H1 (cell line): ENCODE data around the gene ST6GALNAC3.

ENCODE experiments used
- ASH2L ChIP-seq: fragments of 200-600, 300-600 bp; sonication (generic); IDR thresholded peaks from one replicate; pipeline ENCODE4 v1.7.1; 2017; ENCODE audit warnings: low read length
- ATF2 ChIP-seq: IDR thresholded peaks from 2 replicates; pipeline ENCODE4 v1.6.1; 2012; ENCODE audit warnings: low read length, inconsistent platforms
- CTCF ChIP-seq, 3 experiments: IDR thresholded peaks; 1 replicate in 2 of 3; 2 replicates in 1 of 3; pipeline versions ENCODE4 v1.5.1 to v1.6.1; 2011; ENCODE audit warnings: low read length in 3 of 3, mild to moderate bottlenecking in 3 of 3, inconsistent platforms in 2 of 3, low read depth in 1 of 3, moderate library complexity in 1 of 3; ENCODE audit not compliant: insufficient read depth in 1 of 3; ENCODE audit errors: control extremely low read depth in 1 of 3
- EZH2 ChIP-seq: fragments of 200-600 bp; sonication (generic); IDR thresholded peaks from 2 replicates; pipeline ENCODE4 v1.7.1; 2012; ENCODE audit warnings: low read depth, mild to moderate bottlenecking, moderate library complexity, low read length, inconsistent platforms; ENCODE audit not compliant: severe bottlenecking
- JUN ChIP-seq: IDR thresholded peaks from 2 replicates; pipeline ENCODE4 v1.6.1; 2011; ENCODE audit warnings: low read depth, mild to moderate bottlenecking, improper control_type of control experiment, low read length
- KDM1A ChIP-seq: fragments of 200-600, 300-600 bp; sonication (generic); IDR thresholded peaks from 2 replicates; pipeline ENCODE4 v1.7.1; 2016; ENCODE audit warnings: mild to moderate bottlenecking, low read length, borderline replicate concordance
- POLR2AphosphoS5 ChIP-seq: IDR thresholded peaks from 2 replicates; pipeline ENCODE4 v1.6.1; 2011; ENCODE audit warnings: low read depth, low read length
- SP1 ChIP-seq: IDR thresholded peaks from 2 replicates; pipeline ENCODE4 v1.6.1; 2011; ENCODE audit warnings: low read depth, low read length
- SRF ChIP-seq: IDR thresholded peaks from 2 replicates; pipeline ENCODE4 v1.6.1; 2011; ENCODE audit warnings: mild to moderate bottlenecking, low read depth, low read length, moderate library complexity
- TAF7 ChIP-seq: optimal IDR thresholded peaks from 2 replicates; pipeline ENCODE3; 2011; ENCODE audit warnings: low read depth, mild to moderate bottlenecking, inconsistent platforms, low read length, moderate library complexity, borderline replicate concordance

- no peak for TF ChIP-seq KDM1A
- TF ChIP-seq TAF7, result no peak
- TF ChIP-seq ATF2, result no peak
- TF ChIP-seq CTCF (IDR thresholded peaks at IDR 0.05; ENCODE audit: control extremely low read depth in 1 of 3, insufficient read depth in 1 of 3, low read depth in 1 of 3, low read length in 3 of 3), result no peak
- TF ChIP-seq JUN, result no peak
- no peak for TF ChIP-seq SP1
- no peak for TF ChIP-seq SRF
- no peak for TF ChIP-seq POLR2AphosphoS5
- TF ChIP-seq ASH2L, result no peak
- no peak for TF ChIP-seq EZH2
Observed at GRCh38 chr1:76186554-76187170, 112.1 kb downstream of the ST6GALNAC3 start.
